Neural progenitor cell (in vitro differentiated cells): ENCODE measurements around the gene PIAS2.

ENCODE experiments used
- CTCF ChIP-seq: fragments of 200-600 bp; sonication (generic); IDR thresholded peaks from 2 replicates; pipeline ENCODE4 v1.5.1; 2017; ENCODE audit warnings: antibody characterized with exemption, mild to moderate bottlenecking
- EZH2 ChIP-seq: fragments of 200-600 bp; sonication (generic); IDR thresholded peaks from 2 replicates; pipeline ENCODE4 v1.6.1; 2017; ENCODE audit warnings: antibody characterized with exemption, mild to moderate bottlenecking, moderate library complexity
- EZH2phosphoT487 ChIP-seq: fragments of 200-600 bp; sonication (generic); IDR thresholded peaks from 2 replicates; pipeline ENCODE4 v1.6.1; 2017; ENCODE audit warnings: antibody characterized with exemption

GRCh38 chr18:46771141-46771540 is 146.2 kb downstream of the PIAS2 start:
- TF ChIP-seq CTCF (no peak), EZH2 (no peak), EZH2phosphoT487 (no peak)
